NCI-H2196 treated with DMSO at 0.1 percent for 48 hours (cell line): ENCODE data around the gene EMX2.

Experiments used
- DNase-seq: peaks from one replicate; lab custom pipeline; 2025; ENCODE audit not compliant: unreplicated experiment; lab: John Stamatoyannopoulos, UW

EMX2 gene

DNA sequence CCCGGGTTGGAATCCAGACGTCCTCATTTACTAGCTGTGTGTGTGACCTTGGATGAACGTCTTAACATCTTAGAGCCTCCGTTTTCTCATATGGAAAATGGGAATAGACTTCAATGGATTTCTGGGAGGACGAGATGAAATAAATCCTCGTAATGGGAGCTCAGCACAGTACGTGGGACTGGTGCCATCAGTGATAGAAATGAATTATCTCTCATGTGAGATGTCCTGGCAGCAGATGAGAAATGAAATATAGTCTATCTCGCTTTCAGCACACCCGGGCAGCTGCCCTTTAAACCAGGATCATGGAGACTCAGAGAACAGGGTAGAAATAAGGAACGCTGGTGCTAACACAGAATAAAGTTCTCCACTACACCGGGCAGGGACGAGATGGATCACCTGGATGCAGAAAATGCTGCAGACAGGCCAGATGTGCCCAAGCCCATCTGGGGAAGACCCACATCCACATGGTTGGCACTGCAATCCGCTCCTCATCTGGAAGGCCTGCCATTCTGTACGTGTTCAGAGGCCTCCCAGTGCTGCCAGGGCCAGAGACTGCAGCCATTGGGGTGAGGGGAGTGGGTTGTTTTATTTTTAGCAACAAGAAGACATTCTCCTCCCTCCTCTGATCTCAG is 11.1 kb upstream of the EMX2 start:
- no peak for DNase-seq

DNA sequence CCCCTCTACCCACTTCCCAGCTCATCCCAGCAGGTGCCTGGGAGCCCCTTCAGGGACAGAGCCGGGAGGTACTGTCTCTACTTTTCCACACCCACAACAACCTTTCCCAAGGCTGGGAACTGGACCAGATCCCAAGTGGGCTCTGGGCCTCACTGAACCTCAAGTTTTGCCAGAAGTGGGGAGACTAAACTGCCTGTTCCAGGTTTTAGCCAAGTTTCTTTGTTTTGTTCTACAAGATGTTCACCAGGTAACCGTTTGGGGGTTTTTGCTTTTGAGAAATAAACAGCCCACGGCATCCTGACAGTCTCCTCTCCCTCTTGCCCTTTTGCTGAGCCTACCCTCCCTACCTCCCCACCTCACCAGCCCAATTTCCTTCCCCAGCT is 10.6 kb upstream of the EMX2 start:
- no peak for DNase-seq

DNA sequence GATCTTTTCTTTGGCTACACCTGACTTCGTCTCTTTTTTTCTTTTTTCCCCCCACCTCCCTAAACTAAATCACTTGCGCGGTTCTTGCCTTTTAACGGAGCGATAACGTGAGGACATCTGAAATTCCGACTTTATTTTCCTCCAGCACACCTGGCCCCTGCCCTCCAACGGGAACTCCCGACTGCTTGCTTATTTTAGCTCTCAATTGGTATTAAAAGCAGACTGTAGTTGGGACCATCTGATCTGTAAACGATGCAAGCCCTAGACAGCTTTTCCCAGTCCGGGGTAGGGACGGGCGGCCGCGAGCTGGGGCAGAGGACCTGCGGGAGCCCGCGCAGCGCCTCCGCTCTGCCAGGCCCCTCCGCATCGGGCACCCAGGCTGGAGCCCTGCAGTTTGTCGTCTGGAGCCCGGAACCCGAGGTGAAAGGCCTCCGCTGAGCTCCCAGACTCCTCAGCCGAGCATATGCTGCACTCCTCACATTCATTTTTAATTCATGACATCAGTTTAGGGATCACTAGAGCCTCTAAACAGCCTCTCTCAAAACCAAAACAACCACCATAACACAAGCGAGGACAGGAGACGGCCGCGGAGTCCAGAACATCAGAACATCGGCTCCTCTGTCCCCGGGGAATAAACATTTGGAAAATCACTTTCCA is 10.0 kb upstream of the EMX2 start:
- no peak for DNase-seq

DNA sequence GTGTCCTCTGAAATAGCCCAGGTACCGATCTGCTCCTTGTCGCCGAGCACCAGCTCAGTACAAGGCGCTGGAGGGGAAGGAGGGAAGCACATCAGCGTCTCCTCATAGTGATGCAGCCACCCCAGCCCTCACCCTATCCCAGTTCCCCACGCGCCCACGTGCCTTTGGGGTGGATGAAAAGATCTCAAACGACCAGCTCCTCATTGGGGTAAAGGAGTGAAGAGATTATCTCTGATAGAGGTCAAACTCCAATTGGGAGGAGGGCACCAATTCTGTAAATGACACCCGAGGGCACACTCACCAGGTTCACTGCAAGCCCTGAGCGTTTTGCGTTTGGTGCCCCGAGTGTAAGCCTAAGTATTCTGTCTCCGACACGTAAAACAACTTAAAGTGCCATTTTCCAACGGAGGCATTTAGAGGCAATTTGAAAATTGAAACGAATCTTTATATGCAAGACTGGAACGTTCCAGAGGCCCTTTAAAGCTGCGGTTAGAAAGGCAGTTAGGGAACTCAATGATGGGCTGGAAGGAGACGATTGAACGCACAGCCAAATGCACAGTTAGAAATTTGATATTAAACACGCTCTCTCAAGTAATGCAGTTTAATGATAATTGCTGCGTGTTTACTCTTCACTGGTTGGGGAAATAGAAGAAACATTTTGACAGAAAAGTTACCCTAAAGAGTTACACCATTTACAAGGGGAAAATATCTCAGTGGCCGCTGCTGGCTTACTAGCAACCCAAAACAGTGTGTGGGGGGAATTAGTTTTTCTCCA is 8.9 kb upstream of the EMX2 start:
- DNase-seq, result no peak

GRCh38 chr10:117534321-117535297 is 7.9 kb upstream of the EMX2 start:
- DNase-seq, result no peak

GRCh38 chr10:117535298-117536071 is 7.1 kb upstream of the EMX2 start:
- no peak for DNase-seq

- DNase-seq, result no peak
Observed at GRCh38 chr10:117536072-117536865, 6.3 kb upstream of the EMX2 start.

DNA sequence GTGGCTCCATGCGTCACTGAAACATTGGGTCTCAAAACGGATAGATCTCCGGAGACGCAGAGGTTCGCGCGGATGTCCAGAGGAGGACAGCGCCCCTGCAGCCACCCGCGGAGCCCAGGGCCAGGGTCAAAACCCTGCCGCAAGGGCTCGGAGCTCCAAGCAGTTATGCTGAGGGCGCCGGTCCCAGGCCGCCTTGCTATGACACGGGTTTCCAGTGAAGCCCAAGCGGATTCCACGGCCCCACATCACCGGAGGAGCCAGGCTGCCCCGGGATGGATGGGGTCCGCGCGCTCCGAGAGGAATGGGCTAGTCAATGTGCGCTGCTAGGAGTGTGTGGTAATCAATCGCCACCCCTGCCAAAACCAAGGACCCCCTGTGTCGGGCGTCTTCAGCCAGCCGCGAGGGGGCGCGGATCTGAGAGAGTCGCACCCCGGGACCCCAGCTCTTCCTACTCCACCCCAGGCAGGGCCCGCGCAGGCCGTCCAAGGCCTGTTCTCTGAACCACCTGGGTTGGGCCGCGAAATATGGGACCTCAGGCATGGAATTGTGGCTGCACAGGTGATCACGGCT is 5.6 kb upstream of the EMX2 start:
- DNase-seq, result no peak

GRCh38 chr10:117537436-117537903 is 5.1 kb upstream of the EMX2 start:
- DNase-seq, result no peak

DNA sequence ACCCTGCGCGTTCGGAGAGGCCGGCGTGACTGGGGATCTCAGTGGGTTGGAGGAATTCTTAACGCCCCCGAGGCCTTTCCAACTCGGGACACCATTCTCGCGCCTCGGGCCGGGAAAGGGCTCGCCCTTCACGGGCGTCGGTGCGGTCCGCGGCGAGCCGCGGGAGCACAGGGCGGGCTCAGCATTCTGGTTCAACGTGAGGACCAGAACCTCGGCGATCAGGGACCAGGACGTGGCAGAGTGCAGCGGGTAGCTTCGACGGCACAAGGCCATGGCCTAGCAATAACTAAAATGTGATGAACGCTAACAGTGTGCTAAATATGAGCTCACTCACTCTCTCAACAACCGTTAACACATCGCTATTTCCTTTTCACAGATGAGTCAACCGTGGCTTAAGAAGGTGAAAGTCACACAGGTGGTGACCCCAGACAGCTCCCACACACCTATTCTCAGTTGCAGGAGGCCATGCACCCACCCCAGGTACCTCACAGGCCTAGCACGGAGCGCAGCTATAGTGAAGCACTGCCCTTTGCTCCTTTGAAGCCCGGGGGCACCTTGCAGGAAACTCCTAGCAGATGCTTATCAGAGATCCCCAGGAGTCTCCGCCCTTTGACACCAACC is 4.5 kb upstream of the EMX2 start:
- no peak for DNase-seq

DNA sequence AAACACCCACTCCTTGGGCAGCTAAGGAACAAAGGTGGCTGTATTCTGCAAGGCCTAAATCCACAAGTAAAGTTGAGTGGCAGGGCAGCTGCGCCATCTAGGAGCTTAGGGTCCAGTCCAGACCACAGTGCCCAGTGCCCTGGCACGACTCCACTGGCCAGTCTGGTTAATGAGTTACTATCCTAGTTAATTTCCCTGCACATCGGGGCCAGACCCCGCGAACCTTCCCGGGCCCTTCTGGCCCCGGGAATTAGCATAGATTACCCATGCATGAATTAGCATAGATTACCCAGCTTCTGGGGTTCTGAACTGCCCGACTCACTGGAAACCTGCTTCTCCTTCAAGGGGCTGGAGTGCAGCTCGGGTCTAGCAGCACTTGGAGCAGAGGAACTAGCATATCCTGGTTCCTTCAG is 3.2 kb upstream of the EMX2 start:
- no peak for DNase-seq

DNA sequence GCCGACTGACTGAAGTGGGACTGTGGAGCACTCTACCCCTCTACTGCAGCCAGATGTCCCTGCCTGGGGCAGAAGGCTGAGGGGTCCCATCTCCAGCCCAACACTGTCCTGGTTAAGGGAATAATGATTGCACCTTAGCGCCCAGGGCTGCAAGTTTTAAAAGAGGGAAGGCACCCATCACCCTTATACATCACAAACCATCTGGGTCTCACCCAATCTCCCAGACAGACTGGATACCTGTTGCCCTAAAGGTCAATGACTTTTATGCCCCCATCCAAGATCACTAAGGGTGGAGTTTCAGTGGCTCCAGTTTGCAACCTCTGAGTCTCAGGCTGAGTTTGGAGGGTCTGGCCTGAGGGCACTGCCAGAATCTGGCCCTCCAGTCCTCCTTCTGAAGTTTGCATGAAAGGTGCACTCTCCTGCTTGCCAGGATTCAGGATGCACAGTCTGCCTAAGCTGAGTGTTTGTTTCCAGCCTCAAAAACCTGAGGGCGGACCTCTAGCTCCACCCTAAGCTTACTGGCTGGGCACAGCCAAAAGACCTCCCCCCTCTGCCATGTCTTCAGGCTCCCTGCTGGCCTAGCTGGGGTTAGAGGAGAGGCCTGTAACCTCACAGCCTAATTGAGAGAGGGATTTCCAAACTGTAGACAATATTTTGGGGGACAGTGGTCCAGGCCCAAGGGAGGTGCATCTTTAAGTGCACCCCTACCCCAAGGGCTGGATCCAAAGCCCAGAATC is 2.5 kb upstream of the EMX2 start:
- DNase-seq, result no peak

GRCh38 chr10:117540640-117541404 is 1.7 kb upstream of the EMX2 start:
- DNase-seq, result no peak

DNA sequence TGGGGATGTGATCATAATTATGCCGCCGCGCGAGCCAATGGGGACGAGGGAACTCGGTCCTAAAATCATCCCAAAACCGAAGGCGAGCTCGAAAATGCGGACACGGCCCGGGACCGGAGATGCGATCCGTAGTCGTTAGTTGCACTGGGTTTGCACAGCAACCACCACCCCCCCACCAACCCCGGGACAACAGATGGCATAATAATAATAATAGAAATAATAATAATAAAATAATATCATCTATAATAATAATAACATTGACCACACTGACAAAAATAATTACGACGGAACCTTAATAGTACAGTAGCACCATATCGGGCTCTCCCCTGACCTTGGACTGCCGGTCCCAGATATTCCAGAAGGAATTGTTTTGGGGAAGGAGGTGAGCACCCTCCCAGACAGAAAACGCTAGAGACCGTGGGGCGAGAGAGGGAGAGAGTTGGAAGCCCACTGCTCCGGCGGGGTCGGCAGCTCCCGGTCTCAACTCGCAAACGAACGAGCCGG is 1.1 kb upstream of the EMX2 start:
- DNase-seq, result no peak

DNA sequence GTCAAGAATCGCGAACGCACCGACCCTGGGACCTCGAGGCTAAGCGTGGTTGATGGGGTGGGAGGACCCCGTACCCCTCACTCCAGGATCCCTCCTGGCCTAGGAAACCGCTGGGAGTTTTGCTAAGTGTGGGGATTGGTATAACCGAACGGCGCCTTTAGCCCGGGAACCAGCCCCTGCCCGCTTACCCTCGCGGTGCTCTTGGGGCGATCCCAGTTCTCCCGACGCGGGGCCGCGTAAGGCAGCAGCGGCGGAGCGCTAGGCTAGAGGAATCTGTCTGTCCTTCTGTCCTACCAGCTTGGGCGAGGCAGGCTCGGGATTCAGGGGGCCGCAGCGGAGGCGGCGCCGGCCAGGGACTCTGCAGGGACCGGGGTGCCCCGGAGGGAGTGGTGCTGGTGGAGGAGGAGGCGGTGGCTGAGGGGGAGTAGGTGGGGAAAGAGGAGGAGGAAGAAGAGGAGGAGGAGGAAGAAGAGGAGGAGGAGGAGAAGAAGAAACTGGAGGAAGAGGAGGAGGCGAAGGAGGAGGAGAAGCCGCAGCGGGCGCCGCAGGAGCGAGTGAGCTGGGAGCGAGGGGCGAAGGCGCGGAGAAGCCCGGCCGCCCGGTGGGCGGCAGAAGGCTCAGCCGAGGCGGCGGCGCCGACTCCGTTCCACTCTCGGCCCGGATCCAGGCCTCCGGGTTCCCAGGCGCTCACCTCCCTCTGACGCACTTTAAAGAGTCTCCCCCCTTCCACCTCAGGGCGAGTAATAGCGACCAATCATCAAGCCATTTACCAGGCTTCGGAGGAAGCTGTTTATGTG is 439 bp upstream of the EMX2 start:
- no peak for DNase-seq
